ENCODE data around the gene MAP1S. TPM values are rescaled to one million over a fixed set of nuclear protein-coding genes. Genes with fewer than 3 reads are reported as not detected.
A peak's percentile ranks its signal among the peaks of the same experiment; 100 is the strongest.

MAP1S gene
- total and polyA plus RNA-seq, 12 donors, result 6.6 to 97.2 (median 44.3) TPM

DNA sequence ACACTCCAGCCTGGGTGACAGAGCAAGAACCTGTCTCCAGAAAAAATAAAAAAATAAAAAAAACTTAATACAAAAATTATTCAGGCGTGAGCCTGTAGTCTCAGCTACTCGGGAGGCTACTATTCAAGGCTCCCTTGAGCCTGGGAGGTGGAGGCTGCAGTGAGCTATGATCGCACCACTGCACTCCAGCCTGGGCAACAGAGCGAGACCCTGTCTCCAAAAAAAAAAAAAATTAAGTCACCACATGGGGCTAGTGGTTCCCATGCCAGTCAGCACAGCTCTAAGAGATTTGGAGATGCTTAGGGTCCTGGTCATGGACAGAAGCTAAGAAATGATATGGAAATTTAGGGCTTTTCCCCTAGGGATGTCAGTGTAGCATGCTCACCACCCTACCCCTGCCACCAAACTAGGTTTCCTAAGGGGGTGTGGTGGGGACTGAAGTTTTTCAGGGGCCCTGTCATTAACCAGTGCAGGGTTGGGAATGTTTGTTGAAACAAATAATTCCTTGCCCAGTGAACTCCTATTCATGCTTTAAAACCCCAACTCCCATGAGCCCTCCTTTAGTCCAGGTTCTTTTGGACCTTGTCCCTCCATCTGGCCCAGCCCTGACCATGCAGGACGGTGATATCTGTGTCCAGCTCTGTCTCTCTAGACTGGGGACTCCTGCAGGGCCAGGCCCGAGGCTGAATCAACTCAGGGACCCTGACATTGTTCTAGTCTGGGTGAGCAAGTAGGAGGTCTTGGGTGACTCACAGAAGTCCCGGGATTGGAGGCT lies 33.8 kb downstream of the MAP1S start:
- no peak overlapping the region for H3K4me3 ChIP-seq
- intact Hi-C loops (cut with DNase I), result no loop called here
- 73 to 84% (median 77%) methylated on average over 6 to 7 of the region's 7 CpGs for WGBS, 4 donors
- no peaks in the 10 kb centered on the region for H3K27me3 ChIP-seq
- peaks cover 8 to 25% of the 10 kb centered on the region in 2 donors for H3K4me1 ChIP-seq (replicated peaks in 1 of 2)
- no peaks in the 10 kb centered on the region for H3K36me3 ChIP-seq (replicated peaks in 1 of 2)
- H3K27ac ChIP-seq, result no peak overlapping the region
- TF ChIP-seq, protein P1, sequence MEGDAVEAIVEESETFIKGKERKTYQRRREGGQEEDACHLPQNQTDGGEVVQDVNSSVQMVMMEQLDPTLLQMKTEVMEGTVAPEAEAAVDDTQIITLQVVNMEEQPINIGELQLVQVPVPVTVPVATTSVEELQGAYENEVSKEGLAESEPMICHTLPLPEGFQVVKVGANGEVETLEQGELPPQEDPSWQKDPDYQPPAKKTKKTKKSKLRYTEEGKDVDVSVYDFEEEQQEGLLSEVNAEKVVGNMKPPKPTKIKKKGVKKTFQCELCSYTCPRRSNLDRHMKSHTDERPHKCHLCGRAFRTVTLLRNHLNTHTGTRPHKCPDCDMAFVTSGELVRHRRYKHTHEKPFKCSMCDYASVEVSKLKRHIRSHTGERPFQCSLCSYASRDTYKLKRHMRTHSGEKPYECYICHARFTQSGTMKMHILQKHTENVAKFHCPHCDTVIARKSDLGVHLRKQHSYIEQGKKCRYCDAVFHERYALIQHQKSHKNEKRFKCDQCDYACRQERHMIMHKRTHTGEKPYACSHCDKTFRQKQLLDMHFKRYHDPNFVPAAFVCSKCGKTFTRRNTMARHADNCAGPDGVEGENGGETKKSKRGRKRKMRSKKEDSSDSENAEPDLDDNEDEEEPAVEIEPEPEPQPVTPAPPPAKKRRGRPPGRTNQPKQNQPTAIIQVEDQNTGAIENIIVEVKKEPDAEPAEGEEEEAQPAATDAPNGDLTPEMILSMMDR (IDR thresholded peaks at IDR 0.05), result no peak
- TF ChIP-seq POLR2A (IDR thresholded peaks at IDR 0.05), result no peak
- DNase-seq, result no peak
- H3K9me3 ChIP-seq (replicated peaks in 1 of 3), result no peaks in the 10 kb centered on the region

DNA sequence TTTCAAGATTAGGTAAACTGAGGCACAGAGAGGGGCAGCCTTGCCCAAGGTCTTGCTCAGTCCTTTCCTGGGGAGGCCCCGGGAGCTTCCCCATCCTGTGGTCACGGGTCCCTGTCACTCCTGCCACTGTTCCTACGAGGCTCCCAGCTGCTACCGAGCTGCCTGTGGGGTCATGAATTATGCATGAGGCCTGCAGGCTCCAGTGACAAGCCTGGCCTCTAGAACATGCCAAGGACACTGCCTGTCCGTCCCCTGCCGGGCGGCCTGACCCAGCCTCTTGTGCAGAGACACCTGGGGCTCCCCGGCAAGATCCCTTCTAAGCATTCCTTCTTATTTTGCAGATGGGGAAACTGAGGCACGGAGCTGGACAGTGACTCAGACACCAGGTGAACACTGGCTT lies 34.7 kb downstream of the MAP1S start:
- no peak overlapping the region for H3K27ac ChIP-seq
- TF ChIP-seq, protein P1 (IDR thresholded peaks at IDR 0.05), result no peak
- TF ChIP-seq POLR2A (IDR thresholded peaks at IDR 0.05), result no peak
- H3K36me3 ChIP-seq (replicated peaks in 1 of 2), result no peaks in the 10 kb centered on the region
- no peaks in the 10 kb centered on the region for H3K9me3 ChIP-seq (replicated peaks in 1 of 3)
- H3K27me3 ChIP-seq, result no peaks in the 10 kb centered on the region
- DNase-seq, result peak in 6 of 7 donors; percentile 42 to 73 (median 60)
- no peak overlapping the region for H3K4me3 ChIP-seq
- H3K4me1 ChIP-seq (replicated peaks in 1 of 2), result peaks cover 8 to 23% of the 10 kb centered on the region in 2 donors
- intact Hi-C loops (cut with DNase I), result no loop called here
- 10 to 30% (median 22%) methylated on average over 2 to 9 of the region's 9 CpGs for WGBS, 4 donors

DNA sequence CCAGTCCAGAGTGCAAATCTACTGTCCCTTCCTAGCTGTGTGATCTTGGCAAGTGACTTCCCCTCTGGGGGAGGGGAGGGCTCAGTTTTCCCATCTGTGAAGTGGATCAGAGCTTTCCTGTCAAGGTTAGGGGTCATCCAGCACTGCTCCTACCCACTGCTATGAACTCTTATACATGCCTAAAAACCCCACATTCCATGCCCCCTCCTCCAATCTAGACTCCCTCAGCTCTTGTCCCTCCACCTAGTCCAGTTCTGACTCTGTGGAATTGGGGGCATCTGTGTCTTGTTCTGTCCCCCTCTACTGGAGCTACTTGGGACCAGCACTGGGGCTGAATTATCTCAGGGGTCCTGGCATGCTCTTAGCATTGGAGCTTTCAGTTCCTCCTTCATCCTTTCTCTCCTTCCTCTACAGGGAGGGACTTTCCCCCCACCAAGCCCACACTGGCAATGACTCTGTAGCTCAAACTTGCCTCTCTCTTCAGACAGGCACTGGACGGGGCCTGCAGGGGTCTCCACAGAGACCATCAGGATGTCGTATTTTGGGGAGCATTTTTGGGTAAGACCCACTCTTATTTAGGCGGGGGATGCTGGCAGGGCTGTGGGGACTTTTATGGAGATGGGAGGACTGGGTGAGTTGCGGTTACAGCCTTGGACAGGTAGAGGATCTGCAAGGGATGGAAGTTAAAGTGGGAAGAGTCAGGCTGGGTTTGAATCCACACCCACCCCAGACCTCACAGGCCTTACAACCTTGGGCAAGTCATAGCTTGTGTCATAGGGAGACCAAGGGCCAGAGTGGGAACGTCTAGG lies 35.6 kb downstream of the MAP1S start:
- Histone ChIP-seq H3K27ac (no peak overlapping the region), H3K9me3 (replicated peaks in 1 of 3) (no peaks in the 10 kb centered on the region), H3K27me3 (no peaks in the 10 kb centered on the region), H3K36me3 (replicated peaks in 1 of 2) (no peaks in the 10 kb centered on the region), H3K4me1 (replicated peaks in 1 of 2) (peaks cover 5 to 17% of the 10 kb centered on the region in 2 donors), H3K4me3 (no peak overlapping the region)
- WGBS, 4 donors, result 64 to 81% (median 76%) methylated on average over 4 to 5 of the region's 5 CpGs
- intact Hi-C loops (cut with DNase I), result no loop called here
- TF ChIP-seq, protein P1 (IDR thresholded peaks at IDR 0.05), result no peak
- no peak for TF ChIP-seq POLR2A (IDR thresholded peaks at IDR 0.05)
- DNase-seq, result no peak

DNA sequence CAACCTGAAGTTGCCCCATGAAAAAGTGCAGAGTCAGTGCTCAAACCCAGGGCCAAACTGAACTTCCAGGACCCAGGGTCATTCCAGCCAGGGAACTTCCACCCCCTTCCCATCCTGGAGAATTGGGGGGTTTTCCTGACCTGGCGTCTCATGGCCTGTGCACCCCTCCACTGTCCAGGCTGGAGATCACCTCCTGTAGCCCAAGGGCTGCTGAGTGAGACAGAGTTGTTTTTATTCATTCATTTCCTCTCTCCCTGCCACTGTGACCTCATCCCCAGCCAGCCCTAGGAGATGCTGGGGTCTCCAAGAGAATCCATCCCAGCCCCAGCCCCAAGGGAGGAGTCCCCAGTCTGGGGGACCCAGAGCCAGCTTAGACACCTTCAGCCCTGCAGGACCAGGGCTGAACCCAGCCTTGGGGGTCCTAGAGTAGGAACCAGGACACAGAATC lies 36.2 kb downstream of the MAP1S start:
- H3K27ac ChIP-seq, result peak overlapping the region in 1 of 5 donors; percentile 5
- no peaks in the 10 kb centered on the region for H3K9me3 ChIP-seq (replicated peaks in 1 of 3)
- 50 to 81% (median 57%) methylated on average over 1 of the region's 1 CpG for WGBS, 4 donors
- no peaks in the 10 kb centered on the region for H3K36me3 ChIP-seq (replicated peaks in 1 of 2)
- no peak overlapping the region for H3K4me3 ChIP-seq
- peaks cover 4 to 12% of the 10 kb centered on the region in 2 donors for H3K4me1 ChIP-seq (replicated peaks in 1 of 2)
- TF ChIP-seq, protein P1 (IDR thresholded peaks at IDR 0.05), result no peak
- no peak for TF ChIP-seq POLR2A (IDR thresholded peaks at IDR 0.05)
- intact Hi-C loops (cut with DNase I), result no loop called here
- no peaks in the 10 kb centered on the region for H3K27me3 ChIP-seq
- no peak for DNase-seq

Measured in adrenal gland (tissue), 12 donors.